ENCODE results near the gene CDK14. TPM values are rescaled to one million over a fixed set of nuclear protein-coding genes. Genes with fewer than 3 reads are reported as not detected.

CDK14 gene
- total and polyA plus RNA-seq, 10 of the 15 experiments (the other 5 are each of a cell fraction or from before 2014, with no cell fraction given): 6.5 to 61.3 (median 24.2) TPM

- ChIA-PET RAD21 (ENCODE audit: unreplicated experiment) (no interaction called here), CTCF (no interaction called here), SMC1A (ENCODE audit: uncharacterized antibody, unreplicated experiment) (no interaction called here), POLR2A (no interaction called here)
- DNase-seq (ENCODE audit: low read depth, low spot score) (no peak), ATAC-seq (no peak), FAIRE-seq (no peak)
- Histone ChIP-seq H3K9me3 (replicated peaks; ENCODE audit: control insufficient read depth, insufficient read depth, low read length) (no peaks in the 10 kb centered on the region), H3K4me3 (no peak overlapping the region), H3K4me1 (ENCODE audit: control insufficient read depth, insufficient read depth, low read length) (no peaks in the 10 kb centered on the region), H3K9ac (ENCODE audit: control insufficient read depth, insufficient read depth, low read length) (no peak overlapping the region), H4K20me1 (ENCODE audit: control insufficient read depth, insufficient read depth) (no peaks in the 10 kb centered on the region), H3K27ac (ENCODE audit: control insufficient read depth, insufficient read depth) (no peak overlapping the region), H3K36me3 (ENCODE audit: control insufficient read depth in 2 of 2, insufficient read depth in 2 of 2, low read length in 1 of 2) (no peaks in the 10 kb centered on the region), H3K27me3 (replicated peaks in 1 of 2; ENCODE audit: control insufficient read depth in 2 of 2, insufficient read depth in 2 of 2, low read length in 1 of 2) (no peaks in the 10 kb centered on the region), H3K4me2 (ENCODE audit: control insufficient read depth, insufficient read depth) (no peak overlapping the region), H2AFZ (ENCODE audit: control insufficient read depth, low read depth, low read length) (no peak overlapping the region), H3K79me2 (ENCODE audit: control insufficient read depth, insufficient read depth, low read length) (no peaks in the 10 kb centered on the region)
- in situ Hi-C loops (cut with MboI) (no loop called here), intact Hi-C loops (cut with micrococcal nuclease; ENCODE audit: unreplicated experiment) (no loop called here)
- WGBS (ENCODE audit: insufficient coverage, insufficient replicate concordance, low lambda C conversion rate, missing lambda C conversion rate): 41% methylated on average over 3 of the region's 3 CpGs
- BruUV-seq (replicated peaks): no TSS peak
- TF ChIP-seq EP300 (IDR thresholded peaks at IDR 0.05; ENCODE audit: borderline replicate concordance in 1 of 2, control insufficient read depth in 1 of 2, low read depth in 2 of 2, low read length in 2 of 2) (no peak), POLR2AphosphoS2 (IDR thresholded peaks at IDR 0.05; ENCODE audit: low read depth, low read length) (no peak), HDGF (IDR thresholded peaks at IDR 0.05) (no peak), ZBTB4 (CRISPR knock-in tag; IDR thresholded peaks at IDR 0.05) (no peak), FOXK2 (IDR thresholded peaks at IDR 0.05) (no peak), RB1 (IDR thresholded peaks at IDR 0.05; ENCODE audit: borderline replicate concordance) (no peak), HDAC6 (IDR thresholded peaks at IDR 0.05; ENCODE audit: unreplicated experiment) (no peak), SPI1 (IDR thresholded peaks at IDR 0.05; ENCODE audit: borderline replicate concordance, insufficient read depth, low read depth, low read length) (no peak), RELA (IDR thresholded peaks at IDR 0.05; ENCODE audit: borderline replicate concordance, partially characterized antibody) (no peak), CEBPB (IDR thresholded peaks at IDR 0.05; ENCODE audit: borderline replicate concordance in 1 of 2, low read depth in 2 of 2, low read length in 2 of 2) (no peak), SMAD1 (IDR thresholded peaks at IDR 0.05; ENCODE audit: low read depth, partially characterized antibody) (no peak), EGR1 (IDR thresholded peaks at IDR 0.05; ENCODE audit: borderline replicate concordance in 1 of 2, low read depth in 2 of 2, low read length in 2 of 2) (no peak), TARDBP (IDR thresholded peaks at IDR 0.05; ENCODE audit: borderline replicate concordance) (no peak)
- TF ChIP-seq, protein P1, sequence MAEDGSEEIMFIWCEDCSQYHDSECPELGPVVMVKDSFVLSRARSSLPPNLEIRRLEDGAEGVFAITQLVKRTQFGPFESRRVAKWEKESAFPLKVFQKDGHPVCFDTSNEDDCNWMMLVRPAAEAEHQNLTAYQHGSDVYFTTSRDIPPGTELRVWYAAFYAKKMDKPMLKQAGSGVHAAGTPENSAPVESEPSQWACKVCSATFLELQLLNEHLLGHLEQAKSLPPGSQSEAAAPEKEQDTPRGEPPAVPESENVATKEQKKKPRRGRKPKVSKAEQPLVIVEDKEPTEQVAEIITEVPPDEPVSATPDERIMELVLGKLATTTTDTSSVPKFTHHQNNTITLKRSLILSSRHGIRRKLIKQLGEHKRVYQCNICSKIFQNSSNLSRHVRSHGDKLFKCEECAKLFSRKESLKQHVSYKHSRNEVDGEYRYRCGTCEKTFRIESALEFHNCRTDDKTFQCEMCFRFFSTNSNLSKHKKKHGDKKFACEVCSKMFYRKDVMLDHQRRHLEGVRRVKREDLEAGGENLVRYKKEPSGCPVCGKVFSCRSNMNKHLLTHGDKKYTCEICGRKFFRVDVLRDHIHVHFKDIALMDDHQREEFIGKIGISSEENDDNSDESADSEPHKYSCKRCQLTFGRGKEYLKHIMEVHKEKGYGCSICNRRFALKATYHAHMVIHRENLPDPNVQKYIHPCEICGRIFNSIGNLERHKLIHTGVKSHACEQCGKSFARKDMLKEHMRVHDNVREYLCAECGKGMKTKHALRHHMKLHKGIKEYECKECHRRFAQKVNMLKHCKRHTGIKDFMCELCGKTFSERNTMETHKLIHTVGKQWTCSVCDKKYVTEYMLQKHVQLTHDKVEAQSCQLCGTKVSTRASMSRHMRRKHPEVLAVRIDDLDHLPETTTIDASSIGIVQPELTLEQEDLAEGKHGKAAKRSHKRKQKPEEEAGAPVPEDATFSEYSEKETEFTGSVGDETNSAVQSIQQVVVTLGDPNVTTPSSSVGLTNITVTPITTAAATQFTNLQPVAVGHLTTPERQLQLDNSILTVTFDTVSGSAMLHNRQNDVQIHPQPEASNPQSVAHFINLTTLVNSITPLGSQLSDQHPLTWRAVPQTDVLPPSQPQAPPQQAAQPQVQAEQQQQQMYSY (CRISPR knock-in tag; IDR thresholded peaks at IDR 0.05): no peak
- TF ChIP-seq, protein P2, sequence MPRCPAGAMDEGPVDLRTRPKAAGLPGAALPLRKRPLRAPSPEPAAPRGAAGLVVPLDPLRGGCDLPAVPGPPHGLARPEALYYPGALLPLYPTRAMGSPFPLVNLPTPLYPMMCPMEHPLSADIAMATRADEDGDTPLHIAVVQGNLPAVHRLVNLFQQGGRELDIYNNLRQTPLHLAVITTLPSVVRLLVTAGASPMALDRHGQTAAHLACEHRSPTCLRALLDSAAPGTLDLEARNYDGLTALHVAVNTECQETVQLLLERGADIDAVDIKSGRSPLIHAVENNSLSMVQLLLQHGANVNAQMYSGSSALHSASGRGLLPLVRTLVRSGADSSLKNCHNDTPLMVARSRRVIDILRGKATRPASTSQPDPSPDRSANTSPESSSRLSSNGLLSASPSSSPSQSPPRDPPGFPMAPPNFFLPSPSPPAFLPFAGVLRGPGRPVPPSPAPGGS (IDR thresholded peaks at IDR 0.05; ENCODE audit: borderline replicate concordance, insufficient read depth, low read depth, low read length, poor library complexity, severe bottlenecking): no peak
Observed at GRCh38 chr7:91230503-91230902, 634.4 kb downstream of the CDK14 start.

Measured in GM12878 (cell line).